HG03354 (cell line): ENCODE measurements around the gene TOX2.

ENCODE experiments used
- ATAC-seq: cut with Tn5 transposase; IDR thresholded peaks from one replicate; pipeline ENCODE4 v1.9.1; 2021; ENCODE audit warnings: mild to moderate bottlenecking; ENCODE audit not compliant: unreplicated experiment, poor library complexity, severe bottlenecking

The TOX2 gene

DNA sequence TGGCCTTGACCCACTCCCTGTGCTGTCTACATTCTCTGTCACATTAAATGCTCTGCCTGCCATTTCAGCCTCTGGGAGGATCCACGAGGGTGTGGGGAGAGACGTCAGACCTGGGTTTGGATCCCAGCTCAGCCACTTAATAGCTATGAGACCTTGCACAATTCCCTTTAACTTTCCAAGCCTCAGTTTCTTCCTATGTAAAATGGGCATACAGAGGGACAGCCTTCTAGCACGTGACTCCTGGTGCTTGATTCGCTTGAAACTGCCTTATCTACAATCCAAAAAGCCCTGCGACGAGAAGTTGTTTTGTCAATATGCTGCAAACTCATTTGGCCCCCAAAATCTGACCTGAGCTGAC lies 40.0 kb downstream of the TOX2 start:
- no peak for ATAC-seq

DNA sequence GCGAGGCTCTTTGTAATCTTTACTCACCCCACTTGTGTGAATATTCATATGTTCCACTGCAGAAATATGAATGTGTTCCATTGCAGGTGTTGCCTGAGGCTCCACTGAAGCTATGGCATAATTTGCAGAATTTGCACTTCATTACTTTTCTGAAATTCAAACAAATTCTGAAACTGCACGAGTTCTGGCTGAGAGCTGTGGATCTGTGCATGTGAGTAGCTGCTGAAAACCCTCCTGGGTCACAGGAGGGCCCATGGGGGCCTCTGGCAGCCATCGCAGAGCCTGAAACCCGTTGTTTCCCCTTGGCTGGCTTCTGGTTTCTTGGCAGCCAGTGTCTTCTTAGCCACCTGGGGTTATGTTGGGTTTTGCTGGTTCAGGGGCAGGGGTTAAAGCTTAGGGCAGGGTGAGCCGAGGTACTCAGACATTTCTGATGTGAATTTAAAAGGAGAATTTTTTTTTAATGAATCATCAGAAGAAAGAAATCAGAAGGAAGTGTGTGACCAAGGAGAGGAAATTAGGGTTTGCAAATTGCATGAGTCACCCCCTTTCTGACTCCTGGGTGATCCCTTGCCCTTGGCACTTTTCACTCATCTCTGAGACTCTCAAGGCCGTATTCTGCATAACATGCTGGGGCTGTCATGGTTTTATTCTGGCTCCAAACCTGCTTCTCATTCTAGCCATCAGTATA lies 40.6 kb downstream of the TOX2 start:
- ATAC-seq, result peak; percentile 71

DNA sequence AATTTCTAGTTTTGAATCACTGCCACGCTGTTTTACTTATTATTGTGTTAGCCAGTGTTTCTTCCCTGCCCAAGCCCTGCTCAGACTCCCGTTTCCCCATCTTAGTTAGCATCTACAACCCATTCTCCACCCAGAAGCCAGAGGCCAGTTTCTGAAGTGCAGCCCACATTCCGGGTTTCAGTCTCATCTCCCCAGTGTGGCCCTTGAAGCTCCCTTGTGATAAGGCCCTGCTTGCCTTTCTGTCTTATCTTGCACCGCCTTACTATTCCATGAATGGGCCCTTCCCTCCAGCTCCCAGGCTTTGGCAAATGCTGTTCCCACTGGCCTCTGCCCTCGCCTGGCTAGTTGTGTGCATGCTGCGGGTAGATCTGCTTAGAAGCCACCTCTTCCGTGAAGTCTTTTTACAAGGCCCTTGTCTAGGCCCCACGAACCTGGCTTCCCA lies 41.1 kb downstream of the TOX2 start:
- peak; percentile 21 for ATAC-seq

DNA sequence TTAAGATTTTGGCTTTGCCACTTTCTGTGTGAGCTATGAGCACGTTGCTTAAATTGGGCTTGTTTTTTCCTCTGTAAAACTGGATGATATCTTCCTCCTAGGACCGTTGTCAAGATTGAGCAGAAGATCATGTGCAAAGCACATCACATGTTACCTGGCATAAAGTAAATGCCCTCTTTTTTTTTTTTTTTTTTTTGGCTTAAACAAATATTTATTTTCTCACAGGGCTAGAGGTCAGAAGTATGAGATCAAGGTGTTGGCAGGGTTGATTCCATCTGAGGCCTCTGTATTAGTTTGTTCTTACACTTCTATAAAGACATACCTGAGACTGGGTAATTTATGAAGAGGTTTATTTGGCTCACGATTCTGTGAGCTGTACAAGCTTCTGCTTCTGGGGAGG lies 42.7 kb downstream of the TOX2 start:
- no peak for ATAC-seq

DNA sequence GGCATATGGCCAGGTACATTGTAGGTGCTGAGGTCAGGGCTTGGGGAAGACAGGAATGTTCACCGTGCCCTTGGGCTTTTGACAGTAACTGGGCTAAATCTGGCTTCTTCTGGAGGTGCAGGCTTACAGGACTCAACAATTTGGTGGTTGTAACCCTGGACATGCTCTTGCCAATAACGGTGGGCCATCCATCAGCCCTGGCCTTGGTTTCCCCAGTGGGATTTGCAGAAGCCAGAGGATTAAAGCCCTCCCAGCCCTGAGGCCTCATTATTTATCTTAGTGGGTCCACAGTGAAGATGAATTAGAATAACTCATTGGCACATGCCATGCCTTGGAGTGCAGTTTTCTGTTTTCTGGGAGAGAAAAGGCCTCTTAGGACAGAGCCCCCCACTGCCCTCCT lies 44.0 kb downstream of the TOX2 start:
- ATAC-seq, result no peak

DNA sequence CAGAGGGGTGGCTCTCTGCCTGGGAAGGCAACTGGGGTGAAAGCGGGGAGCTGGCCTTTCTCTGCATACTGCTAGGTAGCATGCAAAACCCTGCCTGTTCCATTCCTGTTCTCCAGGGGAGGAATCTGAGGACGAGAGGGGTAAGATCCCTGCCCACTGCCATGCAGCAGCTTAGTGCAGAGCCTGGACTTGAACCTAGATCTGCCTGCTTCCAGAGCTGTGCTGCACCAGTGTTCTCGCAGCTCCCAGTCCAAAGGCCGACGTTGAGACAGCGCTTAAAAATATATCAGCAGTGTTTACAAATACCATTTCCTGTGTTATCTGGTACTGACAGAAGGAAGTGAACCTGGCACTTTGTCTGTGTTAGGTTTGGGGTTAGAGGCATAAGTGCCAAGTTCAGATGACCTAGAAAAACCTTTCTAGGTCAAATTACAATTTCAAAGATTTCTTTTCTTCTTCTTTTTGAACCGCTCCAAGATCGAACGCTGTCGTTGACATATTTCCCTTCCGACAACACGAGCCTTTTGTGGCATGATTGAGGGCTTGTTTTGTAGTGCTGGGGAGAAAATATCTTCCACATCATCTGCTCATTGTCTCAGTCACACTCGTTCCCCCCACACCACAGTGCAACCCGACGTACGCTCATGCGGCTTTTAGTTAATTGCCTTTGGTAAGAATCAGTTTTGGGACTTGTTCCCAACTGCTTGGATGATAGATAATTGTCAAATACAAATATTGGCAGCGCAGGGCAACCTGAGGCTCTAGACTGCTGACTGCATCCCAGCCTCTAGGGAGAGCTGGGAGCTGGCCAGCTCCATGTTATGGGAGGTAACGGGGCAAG lies 44.6 kb downstream of the TOX2 start:
- no peak for ATAC-seq

DNA sequence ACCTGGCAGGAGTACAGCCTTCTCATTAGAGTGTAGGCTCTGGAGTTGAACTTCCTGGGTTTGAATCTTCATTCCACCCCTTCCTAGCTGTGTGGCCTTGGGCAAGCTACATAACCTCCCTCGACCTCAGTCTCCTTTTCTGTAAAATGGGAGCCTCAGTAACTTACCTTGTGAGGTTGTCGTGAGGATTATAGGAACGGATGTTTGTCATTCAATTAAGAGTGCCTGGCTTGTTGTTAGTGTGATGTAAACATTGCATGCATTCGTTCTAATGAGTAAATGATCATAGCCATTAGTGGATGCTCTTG lies 45.2 kb downstream of the TOX2 start:
- ATAC-seq, result no peak

DNA sequence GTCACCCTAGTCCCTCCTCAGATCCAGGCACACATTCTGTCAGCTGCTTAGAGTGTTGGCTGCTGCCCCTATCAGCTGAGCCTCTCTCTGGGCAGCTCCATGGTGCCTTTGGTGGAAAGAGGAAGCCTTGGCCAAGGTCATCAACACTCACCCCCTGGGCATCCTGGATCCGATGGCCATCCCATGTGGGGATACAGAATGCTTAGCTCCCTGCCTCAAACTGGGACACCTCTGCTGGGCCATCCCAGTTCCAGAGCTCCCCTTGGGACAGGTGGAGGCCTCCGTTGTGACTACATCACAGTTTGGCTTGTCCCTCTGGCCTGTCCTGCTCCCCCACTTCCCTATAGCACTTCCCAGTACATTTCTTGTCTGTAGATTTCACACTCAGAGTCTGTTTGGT lies 45.6 kb downstream of the TOX2 start:
- ATAC-seq, result no peak

DNA sequence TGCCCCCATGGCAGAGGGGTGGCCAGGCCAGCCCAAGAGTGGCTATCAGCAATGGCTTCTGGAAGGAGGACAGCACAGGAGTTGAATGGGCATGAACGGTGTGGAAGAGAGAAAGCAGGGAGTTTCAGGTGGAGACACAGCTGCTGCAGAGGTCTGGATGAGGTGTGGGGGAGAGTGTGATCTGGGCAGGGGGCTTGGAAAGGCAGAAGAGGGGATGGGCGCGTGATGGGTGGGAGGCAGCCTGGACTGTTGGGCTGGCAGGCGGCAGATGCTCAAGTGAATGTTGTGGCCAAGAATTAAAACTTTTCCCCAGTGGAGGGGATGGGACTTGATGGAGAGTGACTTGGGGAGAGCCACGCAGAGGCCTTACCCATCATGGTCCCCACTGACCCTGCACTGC lies 46.5 kb downstream of the TOX2 start:
- no peak for ATAC-seq

DNA sequence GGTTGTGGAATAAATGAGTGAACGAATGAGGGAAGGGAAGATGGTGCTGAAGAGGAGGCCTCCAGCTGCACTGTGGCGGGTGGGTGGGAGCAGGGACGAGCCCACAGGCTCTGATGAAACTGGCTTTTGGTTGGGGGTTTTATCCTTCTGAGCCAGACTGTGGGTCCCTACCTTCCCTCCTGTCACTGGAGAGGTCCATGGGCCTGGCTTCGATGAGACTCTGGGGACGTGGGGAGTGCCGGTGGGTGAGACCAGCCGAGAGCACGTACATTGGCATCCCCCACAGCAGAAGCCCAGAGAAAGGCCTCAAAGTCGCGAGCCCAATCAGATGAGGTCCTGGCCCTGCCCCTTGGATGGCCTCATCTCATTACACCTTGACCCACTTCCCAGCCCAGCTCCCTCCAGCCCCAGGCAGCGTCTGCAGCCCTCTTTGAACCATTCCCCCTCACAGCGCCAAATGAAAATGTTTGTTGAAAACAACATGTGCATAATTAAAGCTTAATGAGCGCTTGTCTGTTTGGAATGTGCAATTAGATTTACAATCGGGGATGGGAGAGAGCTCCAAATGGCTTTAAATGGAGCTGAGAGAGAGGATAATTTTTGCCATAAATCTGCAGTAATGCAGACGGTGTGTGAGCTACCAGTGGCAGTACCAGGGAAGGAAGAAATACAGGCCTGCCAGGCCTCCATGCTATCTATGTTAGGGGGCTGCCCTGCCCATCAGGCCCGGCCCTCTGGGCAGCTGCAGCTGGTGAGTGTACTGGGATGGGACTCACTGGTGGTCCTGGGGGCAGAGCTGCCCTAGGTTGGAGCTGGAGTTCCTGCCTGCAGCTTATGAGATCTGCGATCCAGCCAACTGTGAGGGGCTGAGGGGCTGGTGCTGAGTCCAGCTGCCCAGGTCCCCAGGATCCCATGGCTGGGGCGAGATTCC lies 47.2 kb downstream of the TOX2 start:
- no peak for ATAC-seq

DNA sequence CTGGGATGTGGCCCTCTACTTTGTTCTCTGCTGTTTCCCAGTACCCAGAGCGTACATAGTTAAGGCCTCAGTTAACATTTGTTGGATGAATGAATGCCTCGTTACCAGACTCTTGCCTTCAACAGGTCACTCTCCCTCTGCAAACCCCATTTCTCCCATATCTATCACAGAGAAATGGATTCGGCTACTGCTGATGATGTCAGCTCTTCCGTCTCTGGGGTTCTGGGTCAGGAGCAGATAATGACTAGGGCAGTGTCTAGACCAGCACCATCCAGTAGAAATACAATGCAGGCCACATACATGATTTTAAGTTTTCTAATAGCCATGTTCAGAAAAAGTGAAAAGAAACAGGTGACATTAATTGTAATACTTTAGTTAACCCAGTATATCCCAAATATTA lies 47.9 kb downstream of the TOX2 start:
- no peak for ATAC-seq

DNA sequence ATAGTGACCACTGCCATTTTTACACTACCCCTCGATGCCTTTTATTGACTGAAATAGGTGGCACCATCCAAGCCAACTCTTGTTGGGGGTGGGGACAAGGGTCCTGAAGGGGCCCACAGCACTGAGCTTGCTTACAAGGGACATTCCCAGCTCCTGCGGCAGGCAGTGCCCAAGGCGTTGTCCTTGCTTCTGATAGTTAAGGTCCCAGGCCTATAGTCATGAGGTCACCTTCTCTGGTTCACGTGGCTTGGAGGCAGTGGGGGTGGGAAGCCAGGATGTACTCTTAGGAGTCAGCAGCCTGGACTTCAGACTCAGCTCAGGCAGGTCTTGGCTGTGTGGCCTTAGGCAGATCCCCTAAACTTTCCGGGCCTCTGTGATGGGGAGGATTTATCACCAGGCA lies 48.6 kb downstream of the TOX2 start:
- no peak for ATAC-seq

DNA sequence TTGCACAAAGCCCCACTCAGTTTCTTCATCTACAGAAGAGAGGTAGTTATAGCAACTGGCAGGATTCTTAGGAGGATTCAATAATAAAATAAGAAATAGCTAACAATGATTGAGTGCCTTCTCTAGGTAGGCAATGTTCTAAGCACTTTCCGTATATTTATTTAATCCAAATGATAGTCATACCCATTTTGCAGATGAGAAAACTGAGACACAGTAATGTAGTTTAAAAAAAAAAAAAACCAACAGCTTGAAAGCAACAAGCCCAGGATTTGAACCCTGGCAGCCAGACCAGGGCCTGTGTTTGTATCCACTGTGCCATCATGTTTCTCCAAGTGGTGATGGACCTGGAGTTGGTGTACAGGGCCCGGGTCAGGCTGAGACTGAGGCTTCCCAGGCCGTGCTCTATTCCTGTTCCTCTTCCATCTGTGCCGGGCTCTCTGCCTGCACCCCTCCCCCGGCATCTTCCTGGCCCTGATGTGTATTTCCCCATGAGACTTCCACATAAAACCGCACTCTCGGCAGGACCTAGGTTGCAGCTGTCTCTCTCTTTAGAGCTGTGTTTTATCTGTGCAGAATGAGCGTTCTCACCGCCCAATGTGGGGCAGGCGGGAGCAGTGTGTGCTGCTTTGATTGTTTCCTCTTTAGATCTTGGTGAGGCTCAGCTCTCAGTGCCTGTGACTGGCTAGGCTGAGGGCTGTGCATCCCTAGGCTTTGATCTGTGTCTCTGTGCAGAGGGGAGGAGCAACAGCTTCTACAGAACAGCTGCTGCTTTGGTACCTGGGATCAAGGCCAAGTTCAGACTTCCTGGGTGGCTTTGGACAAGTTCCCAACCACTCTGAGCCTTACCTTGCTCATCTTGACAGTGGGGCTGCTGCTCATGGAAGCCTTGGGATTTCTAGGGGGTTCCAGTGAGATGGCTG lies 49.5 kb downstream of the TOX2 start:
- ATAC-seq, result no peak

DNA sequence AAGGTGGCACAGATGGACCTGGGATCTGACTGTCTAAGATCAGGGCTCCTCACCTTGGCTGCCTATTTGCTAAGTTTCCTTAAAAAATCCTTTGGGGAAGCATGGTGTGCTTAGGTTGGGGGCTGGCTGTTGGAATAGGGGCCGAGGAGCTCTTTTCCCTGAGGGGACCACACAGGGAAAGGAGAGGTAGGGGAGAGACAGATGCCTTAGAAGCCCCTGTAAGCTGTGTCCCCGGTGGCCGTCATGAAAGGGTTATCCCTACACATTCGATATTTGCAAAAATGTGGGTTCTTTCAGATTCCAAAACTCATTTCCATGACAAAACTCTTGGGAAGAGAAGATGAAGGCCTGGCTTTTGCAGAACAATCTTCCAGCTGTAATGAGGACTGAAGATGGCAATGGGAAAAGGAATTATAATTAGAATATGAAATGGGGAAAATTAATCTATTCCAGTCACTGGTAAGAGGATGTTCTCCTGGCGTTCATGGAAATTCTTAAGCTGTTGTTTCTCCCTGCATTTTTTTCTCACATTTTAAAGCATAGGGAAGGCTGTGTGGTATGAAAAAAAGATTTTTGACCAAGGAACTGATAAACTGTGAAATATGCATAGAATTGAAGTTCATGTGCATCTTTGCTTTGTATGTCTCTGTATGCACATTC lies 53.8 kb downstream of the TOX2 start:
- ATAC-seq, result no peak

DNA sequence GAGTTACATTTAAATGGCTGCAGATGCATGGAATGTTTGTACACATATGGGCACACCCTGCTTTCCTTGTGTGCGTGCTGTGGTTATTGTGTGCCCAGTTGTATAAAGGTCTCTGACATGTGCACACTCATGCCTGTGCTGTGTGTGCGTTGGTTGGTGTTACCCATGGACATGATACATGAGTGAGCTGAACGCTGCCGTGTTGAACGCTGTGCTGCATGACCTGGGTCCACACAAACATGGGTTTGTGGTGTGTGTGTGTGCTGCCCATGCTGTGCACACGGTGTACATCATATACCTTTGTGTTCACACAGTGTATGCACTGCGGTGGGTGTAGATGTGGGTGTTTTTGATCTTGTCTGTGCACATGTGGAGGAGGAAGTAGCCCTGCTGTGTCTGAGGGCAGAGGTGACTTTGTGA lies 54.4 kb downstream of the TOX2 start:
- no peak for ATAC-seq

DNA sequence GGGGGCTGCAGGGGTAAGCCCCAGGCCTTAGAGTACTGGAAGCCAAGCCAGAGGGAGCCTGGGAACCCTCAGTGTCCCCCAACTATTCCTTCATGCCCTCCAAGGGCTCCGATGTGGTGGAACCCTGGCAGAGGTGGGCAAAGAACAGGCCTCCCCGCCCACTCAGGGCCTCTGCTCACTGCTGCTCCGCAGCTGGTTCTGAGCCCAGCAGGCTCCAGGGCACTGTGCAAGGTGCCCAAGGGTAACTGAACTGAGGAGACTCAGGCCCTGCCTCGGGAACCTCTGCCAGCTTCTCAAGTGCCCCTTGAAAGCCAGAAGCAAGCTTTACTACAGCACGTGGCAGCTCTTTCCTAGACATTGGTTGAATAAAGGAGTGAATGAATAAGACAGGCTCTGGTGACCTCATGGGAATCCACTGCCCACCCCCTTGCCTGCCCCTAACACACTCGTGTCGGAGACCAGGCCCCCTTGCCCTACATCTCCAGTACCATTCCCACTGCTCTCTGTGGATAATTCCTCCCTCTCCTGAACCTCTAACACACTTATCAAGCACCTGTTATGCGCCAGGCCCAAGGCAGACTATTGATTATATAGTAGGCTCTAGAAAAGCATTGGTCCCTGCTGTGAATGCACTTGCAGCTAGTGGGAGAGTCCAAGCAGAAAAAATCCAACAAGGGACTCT lies 55.0 kb downstream of the TOX2 start:
- no peak for ATAC-seq

DNA sequence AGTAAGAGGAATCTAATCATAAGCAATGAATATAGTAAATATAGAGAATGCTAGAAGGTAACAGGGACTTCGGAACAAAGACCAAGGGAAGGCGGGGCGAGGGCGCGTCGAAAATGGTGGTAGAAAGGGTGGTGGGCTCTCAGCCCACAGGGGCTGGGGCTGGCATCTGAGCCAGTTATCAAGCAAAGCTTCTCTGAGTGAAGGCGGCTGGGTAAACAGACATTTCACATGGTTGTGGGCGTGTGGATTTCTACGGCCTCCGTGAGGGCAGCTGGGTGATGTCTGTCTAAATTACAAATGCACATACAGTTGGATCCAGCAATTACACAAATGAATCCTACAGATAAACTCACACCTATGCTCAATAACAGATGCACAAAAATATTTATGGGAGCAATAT lies 56.6 kb downstream of the TOX2 start:
- no peak for ATAC-seq

DNA sequence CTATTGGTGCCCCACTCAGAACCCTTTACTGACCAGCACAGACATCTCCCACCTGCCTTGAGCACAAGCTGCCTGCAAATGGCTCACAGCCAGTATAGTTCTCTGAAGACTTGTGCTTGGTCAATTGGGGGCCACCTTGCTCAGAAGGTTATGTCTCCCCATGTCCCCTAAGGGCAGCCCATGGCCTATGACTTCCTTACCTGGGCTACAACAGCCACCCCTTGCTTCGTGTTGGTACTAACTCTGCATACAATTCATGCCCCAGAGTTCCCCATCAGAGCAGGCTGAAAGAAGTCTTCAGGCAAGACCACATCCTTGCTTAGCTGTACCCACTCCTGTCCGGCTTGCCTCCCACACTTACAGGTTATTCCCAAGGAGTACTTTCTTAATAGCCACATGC lies 57.4 kb downstream of the TOX2 start:
- ATAC-seq, result no peak

DNA sequence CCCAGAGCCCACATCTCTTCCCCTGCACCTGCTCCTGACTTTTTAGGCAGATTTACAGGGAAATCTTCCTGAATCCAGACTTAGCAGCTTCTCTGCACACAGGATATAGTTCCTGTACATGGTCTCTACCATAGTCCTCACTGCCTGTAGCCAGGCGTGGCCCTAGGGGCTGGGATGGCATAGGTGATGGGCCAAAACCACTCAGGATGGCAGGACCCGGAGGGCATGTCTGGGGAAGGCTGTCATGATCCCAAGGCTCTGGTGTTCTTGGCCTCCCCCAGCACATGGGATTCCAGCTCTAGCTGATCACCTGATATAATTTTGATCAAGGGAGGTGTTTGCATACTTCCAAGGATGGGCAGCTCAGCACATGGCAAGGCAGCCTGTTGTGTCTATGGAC lies 58.0 kb downstream of the TOX2 start:
- no peak for ATAC-seq
